SK-N-SH treated with all-trans-retinoic acid at 6 μM for 48 hours (cell line): Measurements from ENCODE around the gene KHDC3L.

Source experiments
- CSDC2 ChIP-seq: fragments of 250-450 bp; sonication (Bioruptor Pico); IDR thresholded peaks from 2 replicates; pipeline ENCODE4 v1.5.0; 2020; ENCODE audit warnings: mild to moderate bottlenecking, moderate library complexity
- OSR1 ChIP-seq: fragments of 250-450 bp; sonication (Bioruptor Pico); IDR thresholded peaks from 2 replicates; pipeline ENCODE4 v1.8.0; 2022; ENCODE audit warnings: moderate library complexity, mild to moderate bottlenecking, inconsistent platforms
- PATZ1 ChIP-seq: fragments of 250-450 bp; sonication (Bioruptor Pico); IDR thresholded peaks from 2 replicates; pipeline ENCODE4 v1.8.0; 2020; ENCODE audit warnings: mild to moderate bottlenecking, moderate library complexity, borderline replicate concordance
- ZFP3 ChIP-seq: fragments of 250-450 bp; sonication (Bioruptor Pico); IDR thresholded peaks from 2 replicates; pipeline ENCODE4 v1.5.0; 2020; ENCODE audit warnings: mild to moderate bottlenecking, moderate library complexity

GRCh38 chr6:73343164-73343563 is 19.3 kb upstream of the KHDC3L start:
- TF ChIP-seq CSDC2 (CRISPR knock-in tag), result no peak
- TF ChIP-seq ZFP3 (CRISPR knock-in tag), result no peak
- TF ChIP-seq PATZ1 (CRISPR knock-in tag), result no peak
- no peak for TF ChIP-seq OSR1 (CRISPR knock-in tag)
